ENCODE measurements around the gene MSH3.

DNA sequence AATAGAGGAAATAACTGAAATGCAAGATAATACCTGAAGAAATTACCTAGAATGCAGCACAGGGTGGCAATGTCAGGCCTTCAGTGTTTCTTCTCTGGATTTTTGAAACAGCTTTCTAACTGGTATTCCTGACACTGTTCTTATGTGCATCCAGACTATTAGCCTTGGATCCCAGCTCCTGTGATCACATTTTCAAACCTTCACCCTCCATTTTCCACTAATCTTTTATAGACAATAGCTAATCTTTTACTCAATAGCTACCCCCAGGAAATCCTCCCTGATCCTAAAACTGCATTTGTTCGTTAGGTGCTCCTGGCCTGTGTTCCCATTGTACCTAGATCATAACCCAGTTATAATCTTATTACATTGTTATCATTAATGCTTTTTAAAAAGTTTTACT lies 101.8 kb downstream of the MSH3 start:
- TF ChIP-seq TEAD4 (IDR thresholded peaks at IDR 0.05) = no peak
- TF ChIP-seq, protein P1, sequence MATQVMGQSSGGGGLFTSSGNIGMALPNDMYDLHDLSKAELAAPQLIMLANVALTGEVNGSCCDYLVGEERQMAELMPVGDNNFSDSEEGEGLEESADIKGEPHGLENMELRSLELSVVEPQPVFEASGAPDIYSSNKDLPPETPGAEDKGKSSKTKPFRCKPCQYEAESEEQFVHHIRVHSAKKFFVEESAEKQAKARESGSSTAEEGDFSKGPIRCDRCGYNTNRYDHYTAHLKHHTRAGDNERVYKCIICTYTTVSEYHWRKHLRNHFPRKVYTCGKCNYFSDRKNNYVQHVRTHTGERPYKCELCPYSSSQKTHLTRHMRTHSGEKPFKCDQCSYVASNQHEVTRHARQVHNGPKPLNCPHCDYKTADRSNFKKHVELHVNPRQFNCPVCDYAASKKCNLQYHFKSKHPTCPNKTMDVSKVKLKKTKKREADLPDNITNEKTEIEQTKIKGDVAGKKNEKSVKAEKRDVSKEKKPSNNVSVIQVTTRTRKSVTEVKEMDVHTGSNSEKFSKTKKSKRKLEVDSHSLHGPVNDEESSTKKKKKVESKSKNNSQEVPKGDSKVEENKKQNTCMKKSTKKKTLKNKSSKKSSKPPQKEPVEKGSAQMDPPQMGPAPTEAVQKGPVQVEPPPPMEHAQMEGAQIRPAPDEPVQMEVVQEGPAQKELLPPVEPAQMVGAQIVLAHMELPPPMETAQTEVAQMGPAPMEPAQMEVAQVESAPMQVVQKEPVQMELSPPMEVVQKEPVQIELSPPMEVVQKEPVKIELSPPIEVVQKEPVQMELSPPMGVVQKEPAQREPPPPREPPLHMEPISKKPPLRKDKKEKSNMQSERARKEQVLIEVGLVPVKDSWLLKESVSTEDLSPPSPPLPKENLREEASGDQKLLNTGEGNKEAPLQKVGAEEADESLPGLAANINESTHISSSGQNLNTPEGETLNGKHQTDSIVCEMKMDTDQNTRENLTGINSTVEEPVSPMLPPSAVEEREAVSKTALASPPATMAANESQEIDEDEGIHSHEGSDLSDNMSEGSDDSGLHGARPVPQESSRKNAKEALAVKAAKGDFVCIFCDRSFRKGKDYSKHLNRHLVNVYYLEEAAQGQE (IDR thresholded peaks at IDR 0.05; ENCODE audit: low read depth) = no peak
- no peak for TF ChIP-seq EP300 (IDR thresholded peaks at IDR 0.05; ENCODE audit: borderline replicate concordance)
- no peak for TF ChIP-seq EGR1 (IDR thresholded peaks at IDR 0.05)
- TF ChIP-seq CREB1 (IDR thresholded peaks at IDR 0.05; ENCODE audit: low read depth) = no peak
